WERI-Rb-1 (cell line): ENCODE results near the gene TRUB1.

Source experiments
- DNase-seq: peaks from one replicate; pipeline ENCODE4 v3.0.0-alpha.2; 2020
- H3K27ac ChIP-seq: fragments of 250-450 bp; sonication (Bioruptor Pico); 2 replicates; pipeline ENCODE4 v1.5.1; 2020; ENCODE audit warnings: mild to moderate bottlenecking, moderate library complexity
- H3K27me3 ChIP-seq: fragments of 250-450 bp; sonication (Bioruptor Pico); 2 replicates; pipeline ENCODE4 v1.5.1; 2021; ENCODE audit warnings: mild to moderate bottlenecking, low read depth, moderate library complexity; ENCODE audit not compliant: insufficient read depth, severe bottlenecking
- H3K36me3 ChIP-seq: fragments of 250-450 bp; sonication (Bioruptor Pico); 2 replicates; pipeline ENCODE4 v1.5.1; 2020; ENCODE audit warnings: mild to moderate bottlenecking, moderate library complexity
- H3K4me3 ChIP-seq: 2 replicates; pipeline ENCODE4 v1.5.1; 2011; ENCODE audit warnings: low read depth, mild to moderate bottlenecking, control low read depth, low read length
- H3K9me3 ChIP-seq: fragments of 250-450 bp; sonication (Bioruptor Pico); 2 replicates; pipeline ENCODE4 v1.5.1; 2021; ENCODE audit warnings: mild to moderate bottlenecking, moderate library complexity; ENCODE audit not compliant: severe bottlenecking
- TF ChIP-seq, protein P1 (sequence below): IDR thresholded peaks from 2 replicates; pipeline ENCODE4 v1.5.1; 2011; ENCODE audit warnings: low read depth, mild to moderate bottlenecking, control low read depth, inconsistent platforms, low read length

The TRUB1 gene

DNA sequence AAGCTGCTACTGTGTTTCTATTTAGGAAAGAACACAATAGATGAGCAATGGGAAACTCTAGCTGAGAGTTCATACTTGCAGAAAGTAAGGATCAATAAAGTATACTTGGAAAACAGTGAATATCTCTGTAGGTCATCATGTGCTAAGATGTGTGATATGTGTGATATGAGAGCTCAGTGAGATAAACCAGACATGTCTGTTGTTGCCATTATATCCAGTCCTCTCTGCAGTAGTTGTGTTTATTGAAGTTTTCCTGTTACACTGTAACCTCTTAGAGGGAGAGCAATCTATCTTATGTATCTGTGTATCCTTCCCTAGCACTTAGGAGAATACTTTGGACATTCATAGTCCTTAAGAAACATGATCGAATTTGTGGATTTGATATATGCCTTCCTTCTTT, 19.1 kb downstream of the TRUB1 start:
- H3K9me3 ChIP-seq: no peaks in the 10 kb centered on the region
- H3K4me3 ChIP-seq: no peak overlapping the region
- no peak overlapping the region for H3K27ac ChIP-seq
- H3K27me3 ChIP-seq: no peaks in the 10 kb centered on the region
- DNase-seq: no peak
- peaks cover under 1% of the 10 kb centered on the region for H3K36me3 ChIP-seq
- TF ChIP-seq, protein P1, sequence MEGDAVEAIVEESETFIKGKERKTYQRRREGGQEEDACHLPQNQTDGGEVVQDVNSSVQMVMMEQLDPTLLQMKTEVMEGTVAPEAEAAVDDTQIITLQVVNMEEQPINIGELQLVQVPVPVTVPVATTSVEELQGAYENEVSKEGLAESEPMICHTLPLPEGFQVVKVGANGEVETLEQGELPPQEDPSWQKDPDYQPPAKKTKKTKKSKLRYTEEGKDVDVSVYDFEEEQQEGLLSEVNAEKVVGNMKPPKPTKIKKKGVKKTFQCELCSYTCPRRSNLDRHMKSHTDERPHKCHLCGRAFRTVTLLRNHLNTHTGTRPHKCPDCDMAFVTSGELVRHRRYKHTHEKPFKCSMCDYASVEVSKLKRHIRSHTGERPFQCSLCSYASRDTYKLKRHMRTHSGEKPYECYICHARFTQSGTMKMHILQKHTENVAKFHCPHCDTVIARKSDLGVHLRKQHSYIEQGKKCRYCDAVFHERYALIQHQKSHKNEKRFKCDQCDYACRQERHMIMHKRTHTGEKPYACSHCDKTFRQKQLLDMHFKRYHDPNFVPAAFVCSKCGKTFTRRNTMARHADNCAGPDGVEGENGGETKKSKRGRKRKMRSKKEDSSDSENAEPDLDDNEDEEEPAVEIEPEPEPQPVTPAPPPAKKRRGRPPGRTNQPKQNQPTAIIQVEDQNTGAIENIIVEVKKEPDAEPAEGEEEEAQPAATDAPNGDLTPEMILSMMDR: no peak

GRCh38 chr10:114957673-114958072, 19.7 kb downstream of the TRUB1 start:
- TF ChIP-seq, protein P1: no peak
- H3K4me3 ChIP-seq: no peak overlapping the region
- H3K36me3 ChIP-seq: peaks cover under 1% of the 10 kb centered on the region
- no peak overlapping the region for H3K27ac ChIP-seq
- no peaks in the 10 kb centered on the region for H3K9me3 ChIP-seq
- DNase-seq: no peak
- no peaks in the 10 kb centered on the region for H3K27me3 ChIP-seq

GRCh38 chr10:114962441-114962840, 24.4 kb downstream of the TRUB1 start:
- no peaks in the 10 kb centered on the region for H3K9me3 ChIP-seq
- H3K36me3 ChIP-seq: peaks cover 11% of the 10 kb centered on the region
- DNase-seq: no peak
- H3K27me3 ChIP-seq: no peaks in the 10 kb centered on the region
- no peak overlapping the region for H3K27ac ChIP-seq
- TF ChIP-seq, protein P1: no peak
- no peak overlapping the region for H3K4me3 ChIP-seq

GRCh38 chr10:114963908-114964307, 25.9 kb downstream of the TRUB1 start:
- H3K4me3 ChIP-seq: no peak overlapping the region
- no peaks in the 10 kb centered on the region for H3K9me3 ChIP-seq
- H3K36me3 ChIP-seq: peaks cover 11% of the 10 kb centered on the region
- TF ChIP-seq, protein P1: no peak
- no peak overlapping the region for H3K27ac ChIP-seq
- H3K27me3 ChIP-seq: no peaks in the 10 kb centered on the region
- no peak for DNase-seq

GRCh38 chr10:114967071-114967470, 29.1 kb downstream of the TRUB1 start:
- TF ChIP-seq, protein P1: no peak
- H3K27ac ChIP-seq: no peak overlapping the region
- DNase-seq: no peak

GRCh38 chr10:114970515-114970914, 32.5 kb downstream of the TRUB1 start:
- peaks cover 4% of the 10 kb centered on the region; the same call in 1 of the 2 replicates for H3K36me3 ChIP-seq
- TF ChIP-seq, protein P1: no peak
- H3K9me3 ChIP-seq: no peaks in the 10 kb centered on the region
- H3K27me3 ChIP-seq: no peaks in the 10 kb centered on the region
- no peak overlapping the region for H3K4me3 ChIP-seq
- DNase-seq: no peak
- no peak overlapping the region for H3K27ac ChIP-seq

More at GRCh38 chr10:114967071-114967470, 29.1 kb downstream of the TRUB1 start:
- Histone ChIP-seq H3K9me3 (no peaks in the 10 kb centered on the region), H3K36me3 (peaks cover 11% of the 10 kb centered on the region; the same call in 1 of the 2 replicates), H3K4me3 (no peak overlapping the region), H3K27me3 (no peaks in the 10 kb centered on the region)
